Mucosa of stomach (tissue), 1 donor: ENCODE results near the gene AKIRIN1.
"Not testable (repeated sequence)": the region's sequence is repeated elsewhere in the genome, so short reads cannot be mapped to it uniquely, and the experiment has no call there.

ENCODE experiments used
- H3K27me3 ChIP-seq: one replicate; pipeline ENCODE4 v1.7.0; 2013; ENCODE audit warnings: mild to moderate bottlenecking, low read length; ENCODE audit not compliant: control insufficient read depth, insufficient read depth
- H3K36me3 ChIP-seq: one replicate; pipeline ENCODE4 v1.7.0; 2013; ENCODE audit warnings: low read length; ENCODE audit not compliant: control insufficient read depth, insufficient read depth
- H3K4me1 ChIP-seq: one replicate; pipeline ENCODE4 v1.7.0; 2013; ENCODE audit warnings: mild to moderate bottlenecking, low read length; ENCODE audit not compliant: control insufficient read depth, insufficient read depth
- H3K4me3 ChIP-seq: one replicate; pipeline ENCODE4 v1.7.0; 2013; ENCODE audit warnings: low read length
- H3K9ac ChIP-seq: one replicate; pipeline ENCODE4 v1.7.0; 2013; ENCODE audit warnings: mild to moderate bottlenecking, low read length, moderate library complexity
- H3K9me3 ChIP-seq: one replicate; pipeline ENCODE4 v1.7.0; 2013; ENCODE audit warnings: mild to moderate bottlenecking, low read length, moderate library complexity; ENCODE audit not compliant: control insufficient read depth
- donor health status: Pancreatic carcinoma.

AKIRIN1 gene

DNA sequence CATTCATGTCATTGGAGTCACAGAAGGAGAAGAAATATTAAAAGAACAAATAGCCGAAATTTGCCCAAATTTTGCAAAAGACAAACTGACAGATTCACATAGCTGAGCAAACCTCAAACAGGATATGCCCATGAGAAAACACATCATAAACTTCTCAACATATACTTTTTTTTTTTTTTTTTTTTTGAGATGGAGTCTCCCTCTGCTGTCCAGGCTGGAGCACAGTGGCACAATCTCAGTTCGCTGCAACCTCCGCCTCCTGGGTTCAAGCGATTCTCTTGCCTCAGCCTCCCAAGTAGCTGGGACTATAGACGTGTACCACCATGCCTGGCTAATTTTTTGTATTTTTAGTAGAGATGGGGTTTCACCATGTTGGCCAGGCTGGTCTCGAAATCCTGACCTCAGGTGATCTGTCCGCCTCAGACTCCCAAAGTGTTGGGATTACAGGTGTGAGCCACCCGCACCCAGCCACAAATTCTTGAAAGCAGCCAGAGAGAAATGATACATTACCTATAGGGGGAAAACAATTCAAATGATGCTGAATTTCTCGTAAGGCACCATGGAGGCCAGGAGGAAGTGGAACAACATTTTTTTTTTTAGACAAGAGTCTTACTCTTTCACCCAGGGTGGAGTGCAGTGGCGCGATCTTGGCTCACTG lies 60.2 kb downstream of the AKIRIN1 start:
- H3K4me1 ChIP-seq, H3K9ac ChIP-seq, H3K36me3 ChIP-seq, H3K9me3 ChIP-seq, H3K27me3 ChIP-seq, H3K4me3 ChIP-seq: not testable (repeated sequence)

DNA sequence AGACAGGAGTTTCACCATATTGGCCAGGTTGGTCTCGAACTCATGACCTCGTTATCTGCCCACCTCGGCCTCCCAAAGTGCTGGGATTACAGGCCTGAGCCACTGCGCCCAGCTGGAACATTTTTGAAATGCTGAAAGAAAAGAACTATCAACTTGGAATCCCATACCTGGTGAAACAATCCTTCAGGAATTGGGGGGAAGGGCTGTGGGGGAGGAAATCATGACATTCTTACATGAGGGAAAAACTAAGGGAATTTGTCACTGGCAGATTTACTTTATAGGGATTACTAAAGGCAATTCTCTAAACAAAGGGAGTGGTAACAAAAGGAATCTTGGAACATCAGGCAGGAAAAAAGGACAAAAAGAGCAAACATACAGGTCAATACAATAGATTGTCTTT lies 60.9 kb downstream of the AKIRIN1 start:
- Histone ChIP-seq H3K27me3 (no peaks in the 10 kb centered on the region), H3K4me1 (no peaks in the 10 kb centered on the region), H3K4me3 (no peak overlapping the region), H3K36me3 (no peaks in the 10 kb centered on the region), H3K9ac (no peak overlapping the region), H3K9me3 (no peaks in the 10 kb centered on the region)

DNA sequence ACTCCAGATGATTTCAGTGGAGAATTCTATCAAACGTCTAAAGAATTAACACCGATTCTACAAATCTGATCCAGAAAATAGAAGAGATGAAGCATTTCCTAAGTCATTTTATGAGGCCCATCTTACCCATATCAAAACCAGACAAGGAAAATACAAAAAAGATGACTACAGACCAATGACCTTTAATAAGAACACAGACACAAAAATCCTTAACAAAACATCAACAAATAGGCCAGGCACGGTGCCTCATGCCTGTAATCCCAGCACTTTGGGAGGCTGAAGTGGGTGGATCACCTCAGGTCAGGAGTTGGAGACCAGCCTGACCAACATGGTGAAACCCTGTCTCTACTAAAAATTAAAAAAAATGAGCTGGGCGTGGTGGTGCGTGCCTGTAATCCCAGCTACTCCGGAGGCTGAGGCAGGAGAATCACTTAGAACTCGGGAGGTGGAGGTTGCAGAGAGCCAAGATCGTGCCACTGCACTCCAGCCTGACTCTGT lies 64.2 kb downstream of the AKIRIN1 start:
- H3K36me3 ChIP-seq, H3K9me3 ChIP-seq, H3K9ac ChIP-seq, H3K27me3 ChIP-seq, H3K4me3 ChIP-seq, H3K4me1 ChIP-seq: not testable (repeated sequence)
